Islet precursor cell (in vitro differentiated cells): ENCODE measurements around the gene DCLK1.
"Not testable (repeated sequence)": the region's sequence is repeated elsewhere in the genome, so short reads cannot be mapped to it uniquely, and the experiment has no call there.

ENCODE experiments used
- DNase-seq: peaks from one replicate; pipeline ENCODE4 v3.0.0-alpha.2; 2018

The DCLK1 gene

GRCh38 chr13:36130552-36131221, 495 bp downstream of the DCLK1 start:
- peak; percentile 59 for DNase-seq

- no peak for DNase-seq
Measured at GRCh38 chr13:36130193-36130551, 1.0 kb downstream of the DCLK1 start.

GRCh38 chr13:36129539-36129938, 1.6 kb downstream of the DCLK1 start:
- no peak for DNase-seq

- no peak for DNase-seq
Measured at GRCh38 chr13:36126491-36126890, 4.7 kb downstream of the DCLK1 start.

GRCh38 chr13:36125841-36126240, 5.3 kb downstream of the DCLK1 start:
- no peak for DNase-seq

GRCh38 chr13:36124236-36124822, 6.9 kb downstream of the DCLK1 start:
- DNase-seq = no peak

- no peak for DNase-seq
Measured at GRCh38 chr13:36115306-36115705, 15.9 kb downstream of the DCLK1 start.

GRCh38 chr13:36114233-36114632, 16.9 kb downstream of the DCLK1 start:
- DNase-seq = no peak

GRCh38 chr13:36108954-36109353, 22.2 kb downstream of the DCLK1 start:
- no peak for DNase-seq

GRCh38 chr13:36108342-36108741, 22.8 kb downstream of the DCLK1 start:
- no peak for DNase-seq

- no peak for DNase-seq
Measured at GRCh38 chr13:36107521-36107920, 23.7 kb downstream of the DCLK1 start.

GRCh38 chr13:36105726-36106125, 25.5 kb downstream of the DCLK1 start:
- no peak for DNase-seq

GRCh38 chr13:36102721-36103120, 28.5 kb downstream of the DCLK1 start:
- DNase-seq = no peak

GRCh38 chr13:36101907-36102306, 29.3 kb downstream of the DCLK1 start:
- DNase-seq = not testable (repeated sequence)

- no peak for DNase-seq
Measured at GRCh38 chr13:36101157-36101556, 30.0 kb downstream of the DCLK1 start.

- DNase-seq = no peak
Measured at GRCh38 chr13:36098080-36098479, 33.1 kb downstream of the DCLK1 start.

- DNase-seq = no peak
Measured at GRCh38 chr13:36096461-36097416, 34.4 kb downstream of the DCLK1 start.

- no peak for DNase-seq
Measured at GRCh38 chr13:36094478-36094877, 36.7 kb downstream of the DCLK1 start.

- DNase-seq = no peak
Measured at GRCh38 chr13:36090592-36090991, 40.6 kb downstream of the DCLK1 start.

GRCh38 chr13:36089130-36089647, 42.0 kb downstream of the DCLK1 start:
- no peak for DNase-seq

- DNase-seq = no peak
Measured at GRCh38 chr13:36088463-36088862, 42.7 kb downstream of the DCLK1 start.

- DNase-seq = no peak
Measured at GRCh38 chr13:36088001-36088400, 43.2 kb downstream of the DCLK1 start.

GRCh38 chr13:36086117-36086516, 45.1 kb downstream of the DCLK1 start:
- no peak for DNase-seq

GRCh38 chr13:36084131-36084530, 47.1 kb downstream of the DCLK1 start:
- no peak for DNase-seq
